SK-N-SH (cell line): ENCODE results near the gene ANO3. TPM values are rescaled to one million over a fixed set of nuclear protein-coding genes. Genes with fewer than 3 reads are reported as not detected.

Source experiments
- CTCF ChIA-PET: fragments of 300-600, 350-600 bp; formaldehyde crosslinking; extraction: SDS; loops from one replicate; lab custom pipeline; 2021; lab: Yijun Ruan, JAX
- POLR2A ChIA-PET: fragments of 350-600 bp; sonication (Branson Sonifier 250); formaldehyde crosslinking; extraction: SDS; loops from one replicate; lab custom pipeline; 2020; ENCODE audit warnings: antibody characterized with exemption, inconsistent platforms; lab: Yijun Ruan, JAX
- DNase-seq: peaks from one replicate; pipeline ENCODE4 v3.0.0; 2012
- H2AFZ ChIP-seq: fragments of 200-600 bp; sonication (generic); 2 replicates; pipeline ENCODE4 v1.8.1; 2016; ENCODE audit warnings: antibody characterized with exemption, mild to moderate bottlenecking, low read depth
- H3F3A ChIP-seq: fragments of 200-600 bp; sonication (generic); replicated peaks from 2 replicates; pipeline ENCODE3; 2016; ENCODE audit warnings: antibody characterized with exemption, mild to moderate bottlenecking; ENCODE audit not compliant: insufficient read depth
- H3K27ac ChIP-seq, 2 experiments: fragments of 200-500 bp in 1 of 2; fragments of 200-600 bp in 1 of 2; sonication (Bioruptor generic) in 1 of 2; sonication (generic), shearing (Covaris generic) in 1 of 2; 2 replicates each; pipeline versions ENCODE4 v1.5.1 to v1.6.1; 2014 to 2016; ENCODE audit warnings: low read depth in 2 of 2, inconsistent platforms in 1 of 2, low read length in 1 of 2, mild to moderate bottlenecking in 1 of 2, mixed read lengths in 1 of 2
- H3K27me3 ChIP-seq: fragments of 200-600 bp; sonication (generic), shearing (Covaris generic); 2 replicates; pipeline ENCODE4 v1.6.1; 2016; ENCODE audit warnings: mixed run types; ENCODE audit not compliant: insufficient read depth
- H3K36me3 ChIP-seq, 2 experiments: fragments of 200-500 bp in 1 of 2; fragments of 200-600 bp in 1 of 2; sonication (Bioruptor generic) in 1 of 2; sonication (generic) in 1 of 2; replicated peaks in 1 of 2; 2 replicates each; pipeline versions ENCODE3 to v1.5.1; 2014 to 2016; ENCODE audit warnings: low read length in 1 of 2, mild to moderate bottlenecking in 1 of 2; ENCODE audit not compliant: insufficient read depth in 2 of 2, control insufficient read depth in 1 of 2
- H3K4me1 ChIP-seq, 2 experiments: fragments of 200-500 bp in 1 of 2; fragments of 200-600 bp in 1 of 2; sonication (Bioruptor generic) in 1 of 2; sonication (generic), shearing (Covaris generic) in 1 of 2; 2 replicates each; pipeline versions ENCODE4 v1.5.1 to v1.6.1; 2014 to 2016; ENCODE audit warnings: low read depth in 1 of 2, low read length in 1 of 2, mixed run types in 1 of 2; ENCODE audit not compliant: insufficient read depth in 2 of 2, control insufficient read depth in 1 of 2
- H3K4me2 ChIP-seq: fragments of 200-600 bp; sonication (generic), shearing (Covaris generic); 2 replicates; pipeline ENCODE4 v1.6.1; 2017; ENCODE audit warnings: mixed run types
- H3K4me3 ChIP-seq, 2 experiments: fragments of 200-500 bp in 1 of 2; fragments of 200-600 bp in 1 of 2; sonication (Bioruptor generic) in 1 of 2; sonication (generic), shearing (Covaris generic) in 1 of 2; 2 replicates each; pipeline versions ENCODE4 v1.5.1 to v1.8.1; 2014 to 2016; ENCODE audit warnings: low read depth in 2 of 2, inconsistent platforms in 1 of 2, low read length in 1 of 2, mild to moderate bottlenecking in 1 of 2, mixed read lengths in 1 of 2, moderate library complexity in 1 of 2
- H3K79me2 ChIP-seq: fragments of 200-600 bp; sonication (generic); 2 replicates; pipeline ENCODE4 v1.8.1; 2017; ENCODE audit warnings: mild to moderate bottlenecking; ENCODE audit not compliant: insufficient read depth
- H3K9ac ChIP-seq: fragments of 200-600 bp; sonication (generic); 2 replicates; pipeline ENCODE4 v1.6.1; 2017; ENCODE audit warnings: mixed run types
- H3K9me2 ChIP-seq: fragments of 200-600 bp; sonication (generic); 2 replicates; pipeline ENCODE4 v1.6.1; 2017; ENCODE audit warnings: mixed run types
- H3K9me3 ChIP-seq: fragments of 200-600 bp; sonication (generic); 2 replicates; pipeline ENCODE4 v1.6.1; 2017; ENCODE audit warnings: mixed run types, mild to moderate bottlenecking, moderate library complexity
- H4K20me1 ChIP-seq: fragments of 200-600 bp; sonication (generic); 2 replicates; pipeline ENCODE4 v1.6.1; 2017; ENCODE audit warnings: mild to moderate bottlenecking, mixed run types; ENCODE audit not compliant: insufficient read depth
- CHD2 ChIP-seq: fragments of 150-350 bp; IDR thresholded peaks from 2 replicates; pipeline ENCODE4 v1.6.1; 2018; ENCODE audit warnings: low read length; ENCODE audit not compliant: partially characterized antibody
- FOXM1 ChIP-seq: IDR thresholded peaks from 2 replicates; pipeline ENCODE4 v1.4.0; 2012; ENCODE audit warnings: low read depth, mild to moderate bottlenecking
- GABPA ChIP-seq: IDR thresholded peaks from 2 replicates; pipeline ENCODE4 v1.4.0; 2012; ENCODE audit warnings: low read depth, mild to moderate bottlenecking
- GATA2 ChIP-seq: sonication (generic); formaldehyde crosslinking; IDR thresholded peaks from 2 replicates; pipeline ENCODE4 v1.5.0; 2020; ENCODE audit warnings: mild to moderate bottlenecking, missing genetic modification reagents
- JUND ChIP-seq: IDR thresholded peaks from 2 replicates; pipeline ENCODE4 v1.4.0; 2012
- PBX3 ChIP-seq: IDR thresholded peaks from 2 replicates; pipeline ENCODE4; 2012
- REST ChIP-seq: IDR thresholded peaks from 2 replicates; pipeline ENCODE4 v1.6.1; 2012; ENCODE audit warnings: mild to moderate bottlenecking, low read depth, low read length, moderate library complexity
- RXRA ChIP-seq: IDR thresholded peaks from 2 replicates; pipeline ENCODE4 v1.4.0; 2012; ENCODE audit warnings: low read depth, mild to moderate bottlenecking, borderline replicate concordance
- SMC3 ChIP-seq: IDR thresholded peaks from 2 replicates; pipeline ENCODE4 v1.6.1; 2012; ENCODE audit warnings: low read depth, low read length, improper control_type of control experiment
- TCF12 ChIP-seq: IDR thresholded peaks from 2 replicates; pipeline ENCODE4 v1.4.0; 2012
- USF2 ChIP-seq: fragments of 150-350 bp; IDR thresholded peaks from 2 replicates; pipeline ENCODE4 v1.6.1; 2017; ENCODE audit warnings: antibody characterized with exemption, low read length, low read depth, borderline replicate concordance
- ZBTB33 ChIP-seq: IDR thresholded peaks from 2 replicates; pipeline ENCODE4 v1.4.0; 2012; ENCODE audit warnings: low read depth, borderline replicate concordance
- WGBS: methylation state at CpG from one replicate; pipeline ENCODE4 v1.1.6; 2017; ENCODE audit warnings: low lambda C conversion rate; 5-methylcytosine and 5-hydroxymethylcytosine counted together
- polyA plus RNA-seq, 3 experiments: library from polyadenylated mRNA; depleted of rRNA; stranded (reverse); fragments of >200 nt; gene quantifications; 2 replicates each; pipeline ENCODE4 v1.2.3, GENCODE V29; 2012

Gene ANO3
- polyA plus RNA-seq, 1 of the 3 experiments (the other 2 are of a cell fraction) = 0.13 TPM

- no peak overlapping the region for H3K9ac ChIP-seq
- no peak overlapping the region for H2AFZ ChIP-seq
- H3K4me3 ChIP-seq = no peak overlapping the region
- no peaks in the 10 kb centered on the region for H4K20me1 ChIP-seq
- no peaks in the 10 kb centered on the region for H3K4me1 ChIP-seq
- no peak for DNase-seq
- ChIA-PET CTCF (interaction anchor here (1.4 to 4.0 kb wide), 4 partner anchors 10 to 532 kb away, joined by 4 to 29 read pairs (median 6); no protein-coding TSS in a partner anchor), POLR2A (no interaction called here)
- no peaks in the 10 kb centered on the region for H3K36me3 ChIP-seq
- H3K4me2 ChIP-seq = no peak overlapping the region
- 81% methylated on average over 6 of the region's 6 CpGs for WGBS
- no peaks in the 10 kb centered on the region for H3F3A ChIP-seq
- TF ChIP-seq GATA2 (CRISPR knock-in tag) (no peak), GABPA (no peak), SMC3 (no peak), PBX3 (no peak), JUND (no peak), FOXM1 (no peak)
- no peaks in the 10 kb centered on the region for H3K9me3 ChIP-seq
- H3K79me2 ChIP-seq = no peaks in the 10 kb centered on the region
- no peak overlapping the region for H3K27ac ChIP-seq
- H3K9me2 ChIP-seq = no peaks in the 10 kb centered on the region
- H3K27me3 ChIP-seq = no peaks in the 10 kb centered on the region
Measured at GRCh38 chr11:26651916-26652315, 320.0 kb downstream of the ANO3 start.

- Histone ChIP-seq H3K9ac (no peak overlapping the region), H3K36me3 (no peaks in the 10 kb centered on the region), H3K4me3 (no peak overlapping the region), H4K20me1 (no peaks in the 10 kb centered on the region), H3K79me2 (no peaks in the 10 kb centered on the region), H3K9me3 (no peaks in the 10 kb centered on the region), H2AFZ (no peak overlapping the region), H3K27me3 (no peaks in the 10 kb centered on the region), H3K4me2 (no peak overlapping the region), H3F3A (no peaks in the 10 kb centered on the region), H3K4me1 (no peaks in the 10 kb centered on the region), H3K9me2 (no peaks in the 10 kb centered on the region), H3K27ac (no peak overlapping the region)
- ChIA-PET POLR2A (no interaction called here), CTCF (no interaction called here)
- TF ChIP-seq ZBTB33 (no peak), RXRA (no peak), USF2 (no peak), TCF12 (no peak), CHD2 (no peak), PBX3 (no peak), REST (no peak)
- 64% methylated on average over 2 of the region's 2 CpGs for WGBS
- no peak for DNase-seq
Measured at GRCh38 chr11:26655287-26655686, 323.4 kb downstream of the ANO3 start.
